GM12892 (cell line): ENCODE results near the gene MXI1.

Experiments
- DNase-seq: peaks from one replicate; pipeline ENCODE4 v3.0.0; 2011; ENCODE audit not compliant: insufficient read length
- FAIRE-seq: peaks from 2 replicates; lab custom pipeline; 2011; peaks lifted over from hg19 to GRCh38; lab: Jason Lieb, UNC
- POLR2A ChIP-seq: IDR thresholded peaks from 2 replicates; pipeline ENCODE4 v1.6.1; 2011; ENCODE audit warnings: low read depth, low read length, control low read depth
- POLR2AphosphoS5 ChIP-seq: IDR thresholded peaks from 2 replicates; pipeline ENCODE4 v1.6.1; 2011; ENCODE audit warnings: low read depth, low read length, control low read depth
- TAF1 ChIP-seq: IDR thresholded peaks from 2 replicates; pipeline ENCODE4 v1.6.1; 2011; ENCODE audit warnings: low read depth, mild to moderate bottlenecking, control low read depth, low read length, borderline replicate concordance

MXI1 gene

GRCh38 chr10:110220398-110220797 is 13.0 kb downstream of the MXI1 start:
- no peak for DNase-seq
- no peak for FAIRE-seq
- TF ChIP-seq POLR2AphosphoS5 (no peak), TAF1 (no peak), POLR2A (no peak)

- DNase-seq (no peak), FAIRE-seq (no peak)
- TF ChIP-seq POLR2A (no peak), POLR2AphosphoS5 (no peak), TAF1 (no peak)
Observed at GRCh38 chr10:110221044-110221720, 13.8 kb downstream of the MXI1 start.

- TF ChIP-seq POLR2A, result no peak
- no peak for TF ChIP-seq TAF1
- no peak for TF ChIP-seq POLR2AphosphoS5
- DNase-seq (peak; percentile 38), FAIRE-seq (peak; percentile 91)
Observed at GRCh38 chr10:110221721-110222261, 14.4 kb downstream of the MXI1 start.

- DNase-seq, result no peak
- no peak for FAIRE-seq
- TF ChIP-seq TAF1 (no peak), POLR2AphosphoS5 (no peak), POLR2A (no peak)
Observed at GRCh38 chr10:110222641-110223297, 15.4 kb downstream of the MXI1 start.

- no peak for TF ChIP-seq TAF1
- TF ChIP-seq POLR2A, result no peak
- no peak for TF ChIP-seq POLR2AphosphoS5
- no peak for FAIRE-seq
Observed at GRCh38 chr10:110223298-110223925, 16.0 kb downstream of the MXI1 start.

GRCh38 chr10:110224992-110225391 is 17.6 kb downstream of the MXI1 start:
- TF ChIP-seq TAF1, result no peak
- no peak for TF ChIP-seq POLR2AphosphoS5
- TF ChIP-seq POLR2A, result no peak

More at GRCh38 chr10:110223298-110223925, 16.0 kb downstream of the MXI1 start:
- no peak for DNase-seq

GRCh38 chr10:110225441-110225755 is 18.0 kb downstream of the MXI1 start:
- TF ChIP-seq TAF1, result no peak
- DNase-seq (no peak), FAIRE-seq (no peak)

More at GRCh38 chr10:110224992-110225391, 17.6 kb downstream of the MXI1 start:
- FAIRE-seq (no peak), DNase-seq (no peak)

GRCh38 chr10:110225756-110226542 is 18.5 kb downstream of the MXI1 start:
- no peak for TF ChIP-seq POLR2A
- no peak for TF ChIP-seq TAF1
- no peak for TF ChIP-seq POLR2AphosphoS5
- DNase-seq, result peak; percentile 71

GRCh38 chr10:110226543-110226925 is 19.1 kb downstream of the MXI1 start:
- DNase-seq (peak; percentile 59), FAIRE-seq (peak; percentile 99)
- TF ChIP-seq POLR2AphosphoS5, result no peak
- TF ChIP-seq TAF1, result no peak
- TF ChIP-seq POLR2A, result no peak

More at GRCh38 chr10:110225756-110226542, 18.5 kb downstream of the MXI1 start:
- FAIRE-seq, result no peak

- DNase-seq (peak; percentile 59), FAIRE-seq (no peak)
- TF ChIP-seq TAF1, result no peak
- TF ChIP-seq POLR2AphosphoS5, result no peak
- no peak for TF ChIP-seq POLR2A
Observed at GRCh38 chr10:110226926-110227641, 19.7 kb downstream of the MXI1 start.
